K562 (cell line): ENCODE data around the gene DENND10. TPM values are rescaled to one million over a fixed set of nuclear protein-coding genes. Genes with fewer than 3 reads are reported as not detected.
A peak's percentile ranks its signal among the peaks of the same experiment; 100 is the strongest.

Source experiments
- BDP1 ChIP-seq: IDR thresholded peaks from 3 replicates; pipeline ENCODE4 v1.6.1; 2011; ENCODE audit not compliant: insufficient read length, insufficient read depth
- ZNF644 ChIP-seq: fragments of 200-800 bp; sonication (Bioruptor generic); IDR thresholded peaks from 2 replicates; pipeline ENCODE4 v1.6.1; 2016; ENCODE audit warnings: low read depth, missing genetic modification characterization, missing compliant biosample characterization
- polyA plus RNA-seq, 8 experiments: library from polyadenylated mRNA; depleted of rRNA in 4 of 8; stranded (reverse) in 5 of 8; unstranded in 3 of 8; fragments of >200 nt; fragmentation: Nextera tagmentation in 2 of 8; fragmentation: Illumina TruSeq in 1 of 8; extraction: Ambion mirVana in 2 of 8; extraction: Trizol in 1 of 8; gene quantifications; 2 replicates each; pipeline versions ENCODE4 v1.2.1 to v1.2.3, GENCODE V29; 2011 to 2014; ENCODE audit warnings: inconsistent platforms in 1 of 8, missing spikeins in 1 of 8
- total RNA-seq, 7 experiments: library from RNA; depleted of rRNA in 6 of 7; stranded (reverse); fragments of >200 nt in 6 of 7; fragmentation: Illumina TruSeq in 2 of 7; extraction: Trizol in 2 of 7; gene quantifications; 2 replicates each; pipeline versions ENCODE4 v1.2.1 to v1.2.3, GENCODE V29; 2011 to 2021; ENCODE audit warnings: low replicate concordance in 1 of 7
- TF ChIP-seq, protein P1 (sequence below), 2 experiments: fragments of 450-650 bp; IDR thresholded peaks; 2 replicates each; pipeline ENCODE4 v1.6.1; 2018; ENCODE audit warnings: mild to moderate bottlenecking in 2 of 2, low read depth in 1 of 2; ENCODE audit not compliant: partially characterized antibody in 2 of 2

DENND10 gene
- total and polyA plus RNA-seq, 9 of the 15 experiments (the other 6 are each of a cell fraction or from before 2014, with no cell fraction given): 9.4 to 20.0 (median 12.5) TPM

DNA sequence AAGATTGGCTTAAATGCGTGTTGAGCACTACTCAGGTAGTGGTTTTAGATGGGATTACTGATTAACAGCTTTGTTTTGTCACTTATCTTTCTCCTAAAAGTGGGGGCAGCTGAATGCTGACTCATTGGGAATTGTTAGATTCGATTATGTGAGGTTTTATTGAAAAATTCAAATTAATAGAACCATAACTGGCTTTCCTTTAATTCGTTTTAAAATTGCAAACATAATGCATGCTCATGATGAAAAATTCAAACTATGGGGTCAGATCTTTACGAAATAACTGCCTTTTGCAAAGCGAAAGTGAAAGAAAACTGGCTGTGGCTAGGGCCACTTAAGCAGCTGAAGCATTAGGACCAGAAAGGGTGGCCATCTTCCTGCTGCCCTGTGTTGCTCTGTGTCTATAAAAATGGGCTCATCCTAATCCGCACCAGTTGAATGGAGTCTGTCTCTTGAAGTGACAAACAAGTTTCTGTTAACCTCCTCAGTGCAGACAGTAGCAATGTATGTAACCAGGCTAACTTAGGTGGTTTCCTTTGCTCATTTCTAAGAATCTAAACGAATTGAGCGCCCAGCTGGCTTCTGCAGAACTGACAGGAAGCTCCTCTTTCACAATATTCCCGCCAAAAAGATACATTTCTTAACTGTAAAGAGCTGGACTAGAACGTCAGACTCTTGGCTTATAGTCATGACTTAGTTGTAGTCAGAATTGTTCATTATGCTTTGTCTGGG, 27.8 kb downstream of the DENND10 start (continued):
- TF ChIP-seq, protein P1, sequence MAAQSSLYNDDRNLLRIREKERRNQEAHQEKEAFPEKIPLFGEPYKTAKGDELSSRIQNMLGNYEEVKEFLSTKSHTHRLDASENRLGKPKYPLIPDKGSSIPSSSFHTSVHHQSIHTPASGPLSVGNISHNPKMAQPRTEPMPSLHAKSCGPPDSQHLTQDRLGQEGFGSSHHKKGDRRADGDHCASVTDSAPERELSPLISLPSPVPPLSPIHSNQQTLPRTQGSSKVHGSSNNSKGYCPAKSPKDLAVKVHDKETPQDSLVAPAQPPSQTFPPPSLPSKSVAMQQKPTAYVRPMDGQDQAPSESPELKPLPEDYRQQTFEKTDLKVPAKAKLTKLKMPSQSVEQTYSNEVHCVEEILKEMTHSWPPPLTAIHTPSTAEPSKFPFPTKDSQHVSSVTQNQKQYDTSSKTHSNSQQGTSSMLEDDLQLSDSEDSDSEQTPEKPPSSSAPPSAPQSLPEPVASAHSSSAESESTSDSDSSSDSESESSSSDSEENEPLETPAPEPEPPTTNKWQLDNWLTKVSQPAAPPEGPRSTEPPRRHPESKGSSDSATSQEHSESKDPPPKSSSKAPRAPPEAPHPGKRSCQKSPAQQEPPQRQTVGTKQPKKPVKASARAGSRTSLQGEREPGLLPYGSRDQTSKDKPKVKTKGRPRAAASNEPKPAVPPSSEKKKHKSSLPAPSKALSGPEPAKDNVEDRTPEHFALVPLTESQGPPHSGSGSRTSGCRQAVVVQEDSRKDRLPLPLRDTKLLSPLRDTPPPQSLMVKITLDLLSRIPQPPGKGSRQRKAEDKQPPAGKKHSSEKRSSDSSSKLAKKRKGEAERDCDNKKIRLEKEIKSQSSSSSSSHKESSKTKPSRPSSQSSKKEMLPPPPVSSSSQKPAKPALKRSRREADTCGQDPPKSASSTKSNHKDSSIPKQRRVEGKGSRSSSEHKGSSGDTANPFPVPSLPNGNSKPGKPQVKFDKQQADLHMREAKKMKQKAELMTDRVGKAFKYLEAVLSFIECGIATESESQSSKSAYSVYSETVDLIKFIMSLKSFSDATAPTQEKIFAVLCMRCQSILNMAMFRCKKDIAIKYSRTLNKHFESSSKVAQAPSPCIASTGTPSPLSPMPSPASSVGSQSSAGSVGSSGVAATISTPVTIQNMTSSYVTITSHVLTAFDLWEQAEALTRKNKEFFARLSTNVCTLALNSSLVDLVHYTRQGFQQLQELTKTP (IDR thresholded peaks at IDR 0.05; ENCODE audit: low read depth in 1 of 2, partially characterized antibody in 2 of 2): no peak
- TF ChIP-seq BDP1 (no peak), ZNF644 (tag) (peak; percentile 46; the same call in 1 of the 2 replicates)
